Measurements from ENCODE around the gene RIOK3. TPM values are rescaled to one million over a fixed set of nuclear protein-coding genes. Genes with fewer than 3 reads are reported as not detected.

The RIOK3 gene, protein sequence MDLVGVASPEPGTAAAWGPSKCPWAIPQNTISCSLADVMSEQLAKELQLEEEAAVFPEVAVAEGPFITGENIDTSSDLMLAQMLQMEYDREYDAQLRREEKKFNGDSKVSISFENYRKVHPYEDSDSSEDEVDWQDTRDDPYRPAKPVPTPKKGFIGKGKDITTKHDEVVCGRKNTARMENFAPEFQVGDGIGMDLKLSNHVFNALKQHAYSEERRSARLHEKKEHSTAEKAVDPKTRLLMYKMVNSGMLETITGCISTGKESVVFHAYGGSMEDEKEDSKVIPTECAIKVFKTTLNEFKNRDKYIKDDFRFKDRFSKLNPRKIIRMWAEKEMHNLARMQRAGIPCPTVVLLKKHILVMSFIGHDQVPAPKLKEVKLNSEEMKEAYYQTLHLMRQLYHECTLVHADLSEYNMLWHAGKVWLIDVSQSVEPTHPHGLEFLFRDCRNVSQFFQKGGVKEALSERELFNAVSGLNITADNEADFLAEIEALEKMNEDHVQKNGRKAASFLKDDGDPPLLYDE
- total RNA-seq (2022; extraction: Qiagen RNA extraction): 26.0 to 46.8 TPM (median 29.0 TPM) in 5 replicates

DNA sequence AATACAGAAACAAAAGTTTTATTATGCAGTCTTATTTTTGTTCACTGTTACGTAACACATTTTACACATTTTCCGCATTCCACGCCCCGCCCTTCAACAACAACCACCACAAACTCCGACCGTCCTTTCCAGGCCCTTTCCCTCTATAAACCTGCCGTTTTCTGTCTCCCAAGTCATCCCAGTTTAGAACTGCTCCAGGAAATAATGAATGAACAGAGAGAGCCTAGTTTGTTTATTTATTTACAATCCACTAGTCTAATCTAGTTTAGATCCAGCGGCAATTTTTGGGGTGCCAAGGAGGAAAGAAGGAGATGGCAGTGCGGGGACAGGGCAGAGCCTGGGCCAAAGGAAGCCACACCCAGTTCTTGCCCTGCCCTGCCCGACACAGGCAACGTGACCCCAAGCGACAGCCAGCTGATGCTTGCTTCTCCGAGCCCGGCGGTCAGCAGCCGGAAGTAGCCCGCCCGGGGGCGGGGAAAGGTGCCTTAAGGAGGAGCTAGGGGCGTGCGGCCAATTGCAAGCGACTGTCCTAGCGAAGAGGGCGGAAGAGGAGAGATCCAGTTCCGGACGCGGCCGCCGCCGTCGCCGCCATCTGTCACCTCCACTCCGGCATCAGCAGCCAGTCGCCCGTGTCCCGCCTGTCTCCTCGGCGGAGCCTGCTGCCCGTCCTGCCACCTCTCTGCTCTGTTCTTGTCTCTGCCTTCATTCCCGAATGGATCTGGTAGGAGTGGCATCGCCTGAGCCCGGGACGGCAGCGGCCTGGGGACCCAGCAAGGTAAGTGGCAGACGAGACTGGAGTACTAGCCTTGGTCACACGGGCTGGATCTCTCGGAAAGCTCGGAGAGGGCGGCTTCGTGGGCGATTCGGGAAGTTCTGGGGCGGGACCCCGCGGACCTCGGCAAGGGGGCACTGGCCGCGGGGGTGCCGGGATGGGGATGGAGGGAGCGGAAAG, at the start of gene RIOK3:
Gene RIOK3, plus strand, starts transcription at position 560 of the 952 bp plus-strand sequence. Its CDS starts 153 bp downstream, at position 713.

DNA sequence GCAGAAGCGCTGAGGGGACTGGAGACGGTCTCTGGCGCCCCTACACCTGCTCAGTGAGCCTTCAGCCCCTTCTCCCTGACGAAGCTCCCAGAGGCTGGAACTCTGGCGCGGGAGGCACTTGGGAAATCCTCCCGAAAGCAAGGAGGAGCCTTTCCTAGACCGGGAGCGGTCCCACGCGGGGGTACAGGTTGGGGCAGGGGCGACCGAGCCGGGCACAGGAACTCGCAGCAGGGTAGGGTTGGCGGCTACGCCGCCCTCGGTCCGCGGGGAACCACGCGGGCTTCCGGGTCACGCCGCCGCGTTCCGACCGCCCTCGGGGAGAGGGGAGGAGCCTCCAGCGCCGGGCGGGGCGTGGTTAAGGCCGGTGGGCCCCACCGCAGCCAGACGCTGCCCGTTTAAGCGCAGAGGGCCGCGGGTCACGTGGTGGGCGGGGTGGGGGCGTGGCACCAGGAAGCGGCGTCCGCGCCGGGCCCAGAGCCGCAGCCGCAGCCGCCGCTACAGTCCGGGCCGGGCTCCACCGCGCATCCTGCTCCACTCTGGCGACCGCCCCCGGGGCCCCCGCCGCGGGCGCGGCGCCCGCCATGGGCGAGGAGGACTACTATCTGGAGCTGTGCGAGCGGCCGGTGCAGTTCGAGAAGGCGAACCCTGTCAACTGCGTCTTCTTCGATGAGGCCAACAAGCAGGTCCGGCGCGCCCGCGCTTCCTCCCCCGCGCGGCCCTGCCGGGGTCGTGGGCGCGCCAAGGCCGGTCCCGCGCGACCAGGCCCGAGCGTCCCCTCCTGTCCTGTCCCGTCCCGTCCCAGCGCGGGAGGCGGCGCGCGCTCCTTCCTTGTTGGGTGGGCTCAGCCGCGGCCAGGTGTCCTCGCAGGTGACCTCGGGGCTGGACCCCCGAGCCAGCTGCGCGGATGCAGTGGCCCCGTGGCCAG, 50.2 kb downstream of the RIOK3 start, which contains the start of gene RMC1:
Gene RMC1, plus strand, starts transcription at position 474 of the 925 bp plus-strand sequence. Its CDS starts 108 bp downstream, at position 582.

Other genes with a start within 250 kb of the RIOK3 start
- 15.3 to 17.1 TPM (median 16.8 TPM) in 5 replicates for gene RMC1, start 50.2 kb downstream of the RIOK3 start, total RNA-seq (2022; extraction: Qiagen RNA extraction)
- gene NPC1, start 133.2 kb downstream of the RIOK3 start, total RNA-seq (2022; extraction: Qiagen RNA extraction): 93.4 to 146 TPM (median 114 TPM) in 5 replicates
- 12.4 to 18.9 TPM (median 18.0 TPM) in 5 replicates for gene ANKRD29, start 209.6 kb downstream of the RIOK3 start, total RNA-seq (2022; extraction: Qiagen RNA extraction)
- 52.1 to 67.0 TPM (median 61.8 TPM) in 5 replicates for gene LAMA3, start 236.2 kb downstream of the RIOK3 start, total RNA-seq (2022; extraction: Qiagen RNA extraction)

All from A549 treated with Hydrocortisone at 1 μM for 4 hours (cell line).